ENCODE results near the gene MYOD1.

The MYOD1 gene

DNA sequence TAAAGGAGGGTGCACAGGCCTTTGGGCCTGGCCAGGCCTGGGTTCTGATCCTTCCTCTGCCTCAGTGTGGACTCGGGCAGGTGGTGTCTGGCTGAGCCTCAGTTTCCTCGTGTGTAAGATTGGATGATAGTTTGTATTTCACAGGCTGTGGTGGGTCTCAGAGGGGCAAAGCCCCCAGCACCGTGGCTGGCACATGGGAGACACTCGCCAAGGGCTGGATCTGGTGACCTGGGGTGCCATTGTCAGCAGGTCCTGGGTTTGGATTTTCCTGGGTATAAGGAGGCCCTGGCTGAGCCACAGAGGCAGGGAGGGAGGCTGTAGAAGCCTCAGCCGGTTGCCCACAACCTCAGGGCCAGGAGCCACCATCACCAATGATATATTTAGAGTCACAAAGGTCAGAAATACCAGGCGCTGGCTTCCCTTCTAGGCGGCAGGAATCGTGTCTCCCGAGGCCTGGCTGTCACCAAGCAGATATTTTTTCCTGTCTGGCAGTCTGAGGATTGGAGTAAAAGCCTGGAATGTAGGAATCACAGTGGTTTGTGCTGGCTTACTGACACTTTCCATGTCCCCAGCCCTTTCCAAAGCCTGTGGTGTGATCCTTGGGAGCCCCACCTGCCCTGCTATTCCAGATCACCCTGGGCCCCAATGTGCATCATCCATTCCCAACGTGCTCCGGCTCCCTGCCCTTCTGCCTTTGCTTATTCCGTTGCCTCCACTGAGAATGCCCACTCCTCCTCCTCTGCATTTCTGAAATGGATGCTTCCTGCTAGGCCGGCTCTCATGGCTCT lies 30.8 kb downstream of the MYOD1 start:
- no peak for DNase-seq (ENCODE audit: low read depth, low spot score)

DNA sequence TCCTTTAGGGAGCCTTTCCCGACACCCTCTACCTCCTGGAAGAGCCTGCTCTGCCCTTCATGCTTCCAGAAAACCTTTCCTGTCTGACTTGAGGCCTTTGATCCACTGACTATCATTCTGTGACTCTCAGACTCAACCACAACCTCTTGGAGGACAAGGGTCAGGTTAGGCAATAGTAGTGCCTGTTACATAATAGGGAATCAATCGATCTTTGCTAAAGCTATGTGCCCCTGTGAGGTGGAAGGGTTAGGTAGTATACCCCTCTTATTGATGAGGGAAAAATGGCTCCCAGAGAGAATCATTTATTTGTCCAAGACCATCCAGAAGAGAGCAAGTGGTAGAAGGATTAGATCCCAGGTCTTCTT lies 31.4 kb downstream of the MYOD1 start:
- DNase-seq (ENCODE audit: low read depth, low spot score), result no peak

DNA sequence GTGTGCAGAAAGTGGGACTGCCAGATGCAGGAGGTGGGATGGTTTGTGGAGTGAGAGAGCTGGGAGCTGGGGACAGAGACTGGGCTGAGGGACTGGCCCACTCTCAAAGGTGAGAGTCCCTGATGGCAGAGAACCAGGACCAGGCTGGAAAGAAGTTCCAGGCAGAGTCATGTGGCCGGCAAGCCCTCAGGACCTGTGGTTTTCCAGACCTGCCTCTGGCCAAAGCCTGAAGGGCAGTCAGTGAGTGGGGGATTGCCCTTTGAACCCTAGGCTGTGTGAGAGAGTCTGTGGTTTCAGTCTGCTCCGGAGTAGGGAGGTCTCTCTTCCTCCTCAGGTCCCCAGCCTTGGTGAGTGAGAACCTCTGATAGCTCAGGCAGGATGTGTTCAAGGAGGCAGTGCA lies 32.2 kb downstream of the MYOD1 start:
- no peak for DNase-seq (ENCODE audit: low read depth, low spot score)

DNA sequence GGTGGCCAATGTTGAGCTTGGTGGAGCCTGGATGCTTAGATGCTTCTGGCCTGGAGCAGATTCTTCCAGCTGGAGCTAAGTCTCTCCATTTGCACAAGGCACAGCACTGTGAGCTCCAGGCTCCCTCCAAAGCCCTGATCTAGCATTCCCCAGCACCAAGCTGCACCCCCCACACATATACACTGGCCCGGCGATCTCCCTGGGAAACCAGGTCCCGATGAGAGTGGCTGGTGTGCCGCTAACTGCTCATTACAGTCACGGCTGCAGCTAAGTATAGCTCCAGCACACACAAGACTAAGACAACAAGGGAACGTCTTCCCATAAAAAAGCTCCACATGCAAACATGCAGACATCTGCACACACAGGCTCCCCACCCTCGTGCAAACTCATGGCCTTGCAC lies 32.8 kb downstream of the MYOD1 start:
- DNase-seq (ENCODE audit: low read depth, low spot score), result no peak

DNA sequence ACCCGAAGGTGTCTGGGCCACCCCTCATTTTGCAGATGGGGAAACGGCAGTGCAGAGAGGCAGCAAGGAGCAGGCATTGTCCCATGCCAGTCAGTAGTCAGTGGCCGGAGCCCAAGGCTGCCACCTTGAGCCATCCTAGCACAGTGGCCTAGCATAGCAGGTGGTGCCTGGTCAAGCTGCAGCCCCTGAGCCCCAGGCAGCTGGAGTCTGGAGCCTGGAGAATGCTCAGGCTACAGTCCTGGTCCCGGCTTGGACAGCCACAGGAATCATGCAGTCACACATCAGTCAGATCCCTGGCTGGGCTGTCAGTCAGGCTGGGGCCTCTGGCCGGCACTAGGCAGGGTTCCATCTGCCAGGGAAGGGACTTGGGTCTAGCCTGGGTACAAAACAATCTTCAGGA lies 33.8 kb downstream of the MYOD1 start:
- no peak for DNase-seq (ENCODE audit: low read depth, low spot score)

DNA sequence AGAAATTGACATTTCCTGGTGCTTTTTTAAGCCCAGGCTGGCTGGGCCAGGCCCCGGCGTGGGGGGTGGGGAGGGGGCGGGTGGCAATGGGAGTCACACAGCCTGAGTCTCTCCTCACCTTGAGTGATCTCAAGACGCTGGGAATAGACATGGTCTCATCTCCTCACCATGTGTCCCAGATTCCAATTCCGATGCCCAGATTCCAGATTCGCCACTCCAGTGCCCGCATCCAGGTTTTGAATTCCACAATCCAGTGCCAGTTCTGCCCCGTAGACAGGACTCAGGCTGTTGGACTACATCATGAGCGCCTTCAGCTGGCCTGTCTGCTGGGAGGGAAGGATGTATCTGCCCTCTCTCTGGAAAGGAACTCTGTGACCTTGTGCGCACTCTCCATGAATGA lies 34.3 kb downstream of the MYOD1 start:
- DNase-seq (ENCODE audit: low read depth, low spot score), result no peak

DNA sequence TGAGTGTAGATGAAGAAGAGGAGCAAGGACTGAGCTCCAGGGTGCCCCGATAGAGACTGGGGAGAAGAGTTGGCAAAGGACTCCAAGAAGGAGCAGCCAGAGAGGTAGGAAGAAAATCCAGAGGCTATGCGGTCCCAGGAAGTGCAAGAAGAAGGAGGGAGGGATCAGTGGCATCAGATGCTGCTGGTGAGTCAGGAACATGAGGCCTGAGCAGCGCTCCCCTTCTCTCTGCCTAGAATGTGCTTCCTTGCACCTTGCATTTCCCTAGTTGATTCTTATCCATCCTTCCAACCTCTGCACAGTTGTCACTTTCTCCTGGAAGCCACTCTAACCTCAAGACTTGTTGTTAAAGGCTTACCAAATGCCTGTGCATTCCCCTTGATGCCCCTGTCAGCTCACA lies 36.5 kb downstream of the MYOD1 start:
- no peak for DNase-seq (ENCODE audit: low read depth, low spot score)

DNA sequence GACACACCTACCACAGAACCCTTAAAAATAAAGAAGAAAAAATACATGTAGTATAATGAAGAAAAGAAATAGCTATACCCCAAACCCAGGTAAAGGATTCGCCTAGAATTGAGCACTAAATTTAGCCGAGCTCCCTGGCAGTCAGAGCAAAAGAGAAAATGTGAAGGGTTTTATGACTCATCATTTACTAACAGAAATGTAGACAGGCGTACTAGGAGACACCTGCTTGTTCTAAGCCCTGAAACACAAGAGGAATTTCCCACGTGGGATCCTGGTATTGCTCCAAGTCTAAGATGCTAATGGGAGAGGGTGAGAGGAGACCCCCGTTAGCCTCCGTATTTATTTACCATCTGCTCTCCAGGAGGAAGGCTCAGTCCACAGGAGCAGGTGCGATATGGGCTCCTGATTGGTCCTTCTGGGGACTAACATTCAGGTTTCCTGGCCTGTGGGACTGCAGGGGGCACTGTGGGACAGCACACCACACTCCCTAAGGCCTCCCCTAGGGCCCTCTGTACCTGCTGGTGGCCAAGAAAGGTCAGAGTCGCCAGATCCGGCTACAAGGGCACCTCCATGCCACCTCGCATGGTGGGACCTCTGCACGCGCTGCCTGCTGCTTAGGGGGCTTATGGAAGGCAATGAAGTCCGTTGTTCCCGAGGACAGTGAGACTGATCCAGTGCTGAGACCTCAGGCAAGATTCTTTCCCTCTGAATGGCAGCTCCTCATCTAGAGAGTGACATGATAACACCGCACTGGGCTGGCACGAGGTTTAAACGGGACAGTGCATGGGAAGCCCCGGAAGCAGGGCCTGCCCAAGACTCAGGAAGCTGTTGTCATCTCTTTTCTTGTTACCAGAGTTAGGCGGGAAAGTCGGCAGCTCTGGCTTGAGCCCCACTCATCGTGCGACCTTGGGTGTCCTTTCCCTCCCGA lies 41.0 kb downstream of the MYOD1 start:
- DNase-seq (ENCODE audit: low read depth, low spot score), result no peak

DNA sequence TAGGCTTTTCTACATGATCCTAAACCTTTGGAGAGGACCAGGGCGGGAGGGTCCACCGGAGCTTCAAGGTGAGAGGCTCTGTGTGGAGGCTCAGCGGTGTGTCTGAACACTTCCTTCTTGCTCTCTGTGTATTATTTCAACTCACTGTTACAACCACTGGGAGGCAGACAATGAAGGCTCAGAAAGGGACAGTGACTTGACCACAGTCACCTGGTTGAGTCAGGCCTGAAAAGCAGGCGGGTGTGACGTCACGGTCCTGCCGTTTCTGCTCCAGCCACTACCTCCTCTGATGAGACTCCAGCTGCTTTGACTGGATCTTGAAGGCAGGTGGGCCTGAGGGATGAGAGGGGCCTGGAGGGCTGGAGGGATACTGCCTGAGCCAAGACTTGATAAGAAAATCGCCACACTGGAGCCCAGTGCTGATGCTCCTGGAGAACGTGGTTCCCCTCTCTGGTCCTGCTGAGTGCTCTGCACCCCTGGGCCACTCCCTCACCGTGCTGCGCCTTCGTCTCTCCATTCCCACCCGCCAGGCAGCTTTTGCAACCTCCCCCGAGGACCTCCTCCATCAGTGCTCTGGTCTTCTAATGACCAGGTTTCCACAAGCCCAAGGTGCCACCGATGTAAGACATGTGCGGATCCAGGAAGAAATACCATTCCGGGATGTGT lies 43.1 kb downstream of the MYOD1 start:
- DNase-seq (ENCODE audit: low read depth, low spot score), result no peak

DNA sequence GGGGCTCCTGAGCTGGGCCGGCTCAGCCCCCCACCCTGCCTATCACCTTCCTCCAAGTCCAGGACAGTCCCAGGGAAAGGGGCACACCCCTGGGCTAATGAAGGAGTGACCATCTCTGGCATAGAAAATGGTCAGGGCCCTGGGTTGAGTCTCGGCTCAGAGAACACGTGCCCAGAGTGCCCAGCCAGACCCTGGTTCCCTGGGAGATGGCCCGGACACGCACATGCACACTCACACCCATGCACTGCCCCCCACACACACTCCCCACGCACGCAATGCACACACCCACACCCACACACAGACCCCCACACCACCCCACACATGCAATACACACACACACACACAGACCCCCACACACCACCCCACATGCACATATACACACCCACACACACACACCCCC lies 43.9 kb downstream of the MYOD1 start:
- DNase-seq (ENCODE audit: low read depth, low spot score), result no peak

DNA sequence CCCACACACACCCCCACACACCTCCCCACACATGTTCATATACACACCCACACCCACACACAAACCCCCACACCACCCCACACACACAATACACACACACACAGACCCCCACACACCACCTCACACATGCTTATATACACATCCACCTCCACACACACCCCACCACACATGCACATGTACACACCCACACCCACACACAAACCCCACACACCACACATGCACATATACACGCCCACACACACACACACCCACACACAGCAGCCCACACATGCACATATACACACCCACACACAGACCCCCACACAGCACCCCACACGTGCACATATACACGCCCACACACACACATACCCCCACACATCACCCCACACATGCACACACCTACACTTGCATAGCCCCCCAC lies 44.3 kb downstream of the MYOD1 start:
- DNase-seq (ENCODE audit: low read depth, low spot score), result no peak

DNA sequence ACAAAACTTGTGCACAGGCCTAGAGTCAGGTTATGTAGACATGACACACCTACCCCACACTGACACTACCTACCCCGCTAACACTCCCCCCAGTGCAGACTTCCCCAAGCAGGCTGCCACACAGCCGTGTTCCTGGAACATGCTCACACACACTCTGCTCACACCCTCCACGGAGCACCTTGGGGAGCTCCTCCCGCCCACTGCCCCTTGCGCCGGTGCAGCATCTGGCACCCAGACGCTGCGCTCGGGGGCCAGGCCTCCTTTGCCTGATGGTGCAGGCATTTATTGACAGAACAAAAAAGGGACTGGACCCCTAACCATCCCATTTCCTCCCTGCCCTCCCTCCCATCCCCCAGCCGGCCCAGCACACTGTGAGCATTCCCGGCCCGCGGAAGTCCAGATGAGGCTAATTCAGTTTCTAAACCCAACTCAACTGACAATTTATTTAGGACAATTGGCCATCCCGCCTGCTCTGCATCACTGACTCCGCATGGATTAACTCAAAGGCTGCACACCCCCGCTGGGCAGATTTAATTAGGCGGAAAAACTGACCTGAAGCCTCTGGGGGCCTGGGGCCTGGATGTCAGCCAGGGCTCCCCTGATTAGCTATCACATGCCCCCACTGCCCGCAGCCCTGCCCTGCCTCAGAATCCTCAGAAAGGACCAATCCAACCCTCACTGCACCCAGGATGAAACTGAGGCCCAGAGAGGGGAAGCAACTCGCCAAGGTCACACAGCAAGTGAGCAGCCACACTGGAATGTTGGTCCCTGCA lies 45.3 kb downstream of the MYOD1 start:
- DNase-seq (ENCODE audit: low read depth, low spot score), result no peak

DNA sequence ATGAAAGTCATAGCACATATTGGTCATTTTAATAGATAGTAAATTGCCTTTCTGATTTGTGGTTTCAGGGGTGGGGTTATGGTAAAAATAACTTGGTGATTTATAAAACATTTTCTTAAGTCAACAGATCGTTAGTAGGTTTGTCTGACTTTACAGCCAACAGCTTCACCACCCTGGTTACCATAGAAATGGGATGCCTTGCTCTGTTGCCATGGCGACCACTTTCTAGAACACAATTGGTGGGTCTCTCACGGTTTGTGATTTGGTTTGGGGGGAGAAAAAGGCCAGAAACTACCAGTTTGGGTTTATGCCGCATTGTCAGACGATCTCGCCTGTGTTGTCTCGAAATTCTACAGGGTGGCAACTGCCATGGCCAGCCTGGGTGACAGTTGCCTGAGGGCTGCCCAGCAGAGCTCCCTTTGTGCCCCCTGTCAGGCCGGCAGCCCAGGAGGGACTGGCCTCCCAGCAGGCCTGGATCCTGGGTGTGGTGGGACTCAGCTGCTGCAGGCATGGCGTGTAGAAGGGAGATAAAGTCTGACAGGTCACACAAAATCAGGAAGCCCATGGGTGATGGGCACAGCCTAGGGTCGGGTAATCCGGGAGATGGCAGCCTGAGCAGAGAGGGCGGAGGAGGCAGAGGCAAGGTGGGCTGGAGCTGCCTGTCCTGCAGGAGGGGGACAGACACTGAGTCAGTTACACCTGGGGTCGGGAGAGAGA lies 46.1 kb downstream of the MYOD1 start:
- DNase-seq (ENCODE audit: low read depth, low spot score), result no peak

DNA sequence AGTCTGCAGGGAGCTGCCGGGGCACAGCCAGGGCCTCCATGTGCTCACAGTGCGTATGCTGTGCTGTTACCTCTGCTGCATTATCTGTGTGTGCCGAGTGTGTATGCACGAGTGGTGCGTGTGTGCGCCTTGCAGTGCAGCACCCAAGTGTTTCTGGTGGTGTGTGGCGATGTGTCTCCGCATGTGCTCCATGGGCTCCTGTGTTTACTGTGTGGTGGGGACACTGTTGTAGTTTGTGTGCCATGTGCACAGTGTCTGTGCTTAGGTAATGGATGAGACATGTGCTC lies 46.6 kb downstream of the MYOD1 start:
- no peak for DNase-seq (ENCODE audit: low read depth, low spot score)

DNA sequence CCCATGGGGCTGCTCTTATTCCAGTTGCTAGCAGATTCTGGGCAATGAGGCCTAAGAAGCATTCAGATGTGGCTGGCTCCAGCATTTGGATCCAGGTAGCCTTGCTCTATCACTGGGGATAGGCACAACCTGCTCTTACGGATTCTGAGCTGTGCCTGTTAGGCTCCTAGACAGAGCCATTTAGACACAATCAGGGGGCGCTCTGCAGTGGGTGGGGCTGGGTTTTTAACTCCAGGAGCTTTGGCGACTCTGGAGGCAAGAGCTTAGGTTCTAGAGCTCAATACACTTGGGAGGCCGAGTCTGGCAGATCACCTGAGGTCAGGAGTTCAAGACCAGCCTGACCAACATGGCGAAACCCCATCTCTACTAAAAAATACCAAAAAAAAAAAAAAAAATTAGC lies 47.2 kb downstream of the MYOD1 start:
- DNase-seq (ENCODE audit: low read depth, low spot score), result no peak

DNA sequence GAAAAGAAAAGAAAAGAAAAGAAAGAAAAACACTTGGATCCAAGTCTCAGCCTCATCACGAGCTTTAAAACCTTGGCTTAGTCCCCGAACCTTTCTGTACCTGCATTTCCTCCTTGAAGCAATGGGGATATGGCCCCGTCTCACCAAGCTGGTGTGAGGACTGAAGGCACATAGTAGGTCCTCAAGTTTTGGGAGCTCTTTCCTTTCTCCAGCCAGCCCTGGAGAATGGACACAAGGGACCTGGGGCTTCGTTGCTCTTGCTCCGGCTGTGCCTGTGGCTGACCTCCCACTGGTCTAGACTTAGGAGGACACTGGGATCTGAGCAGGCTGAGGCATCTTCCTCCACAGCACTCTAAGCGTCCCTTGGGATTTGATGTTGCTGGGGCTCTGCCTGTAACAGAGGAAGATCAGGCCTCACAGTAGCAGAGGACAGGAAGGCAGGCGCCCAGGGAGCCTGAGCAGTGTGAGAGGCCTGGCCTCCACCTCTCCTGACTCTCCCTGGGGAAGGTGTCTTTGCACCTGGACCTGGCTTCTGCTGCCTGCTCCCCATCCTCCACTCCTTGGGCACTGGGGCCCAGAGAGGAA lies 48.0 kb downstream of the MYOD1 start:
- no peak for DNase-seq (ENCODE audit: low read depth, low spot score)

DNA sequence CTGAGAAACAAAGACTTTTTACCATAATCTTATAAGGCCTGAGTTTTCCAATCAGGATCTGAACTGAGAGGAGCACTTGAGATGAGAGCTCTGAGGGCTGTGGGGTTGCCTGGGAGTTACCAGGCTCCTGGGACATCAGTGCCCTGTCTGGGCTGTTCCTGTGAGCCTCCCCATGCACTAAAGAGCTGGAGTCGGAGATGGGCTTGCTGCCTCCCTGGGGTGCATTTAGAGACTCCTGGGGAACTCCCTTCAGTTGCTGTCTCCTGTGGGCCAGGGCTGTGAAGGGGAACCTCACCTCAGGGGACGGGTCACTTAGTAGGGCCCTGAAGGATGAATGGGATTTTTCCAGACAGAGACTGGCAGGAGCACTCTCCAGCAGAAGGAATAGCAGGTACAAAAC lies 48.5 kb downstream of the MYOD1 start:
- no peak for DNase-seq (ENCODE audit: low read depth, low spot score)

DNA sequence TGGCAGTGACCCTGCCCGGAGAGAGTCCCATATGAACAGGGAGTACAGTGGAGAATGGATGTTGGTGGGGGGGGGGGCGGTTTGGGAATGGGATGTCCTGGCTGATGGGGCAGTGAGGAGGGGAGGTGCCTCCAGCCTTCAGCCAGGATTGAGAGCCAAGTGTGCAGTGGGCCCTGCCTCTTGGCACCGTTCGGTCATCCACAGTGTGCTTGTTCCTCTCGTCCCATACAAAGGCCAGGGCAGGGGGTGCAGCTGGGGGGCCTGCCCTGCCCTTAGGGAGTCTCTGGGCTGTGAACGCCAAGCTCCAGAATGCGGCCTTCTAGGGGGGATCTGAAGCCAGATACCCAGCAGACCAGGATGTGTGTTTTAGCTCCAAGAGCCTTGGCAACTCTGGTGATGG lies 49.2 kb downstream of the MYOD1 start:
- DNase-seq (ENCODE audit: low read depth, low spot score), result no peak

DNA sequence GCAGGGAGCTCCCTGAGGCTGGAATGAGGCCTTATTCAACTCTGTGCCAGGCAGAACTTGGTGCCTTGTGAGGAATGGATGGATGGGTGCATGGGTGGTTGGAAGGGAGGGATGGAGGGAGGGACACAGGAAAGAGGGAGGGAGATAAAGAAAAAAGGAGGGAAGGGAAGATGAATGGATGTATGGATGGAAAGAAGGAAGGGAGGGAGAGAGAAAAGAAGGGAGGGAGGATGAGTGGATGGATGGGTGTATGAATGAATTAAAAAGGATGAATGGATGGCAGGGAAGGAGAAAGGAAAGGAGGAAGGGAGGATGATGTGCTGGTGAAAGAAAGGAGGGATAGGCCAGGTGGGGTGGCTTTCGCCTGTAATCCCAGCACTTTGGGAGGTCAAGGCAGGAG lies 49.8 kb downstream of the MYOD1 start:
- no peak for DNase-seq (ENCODE audit: low read depth, low spot score)

DNA sequence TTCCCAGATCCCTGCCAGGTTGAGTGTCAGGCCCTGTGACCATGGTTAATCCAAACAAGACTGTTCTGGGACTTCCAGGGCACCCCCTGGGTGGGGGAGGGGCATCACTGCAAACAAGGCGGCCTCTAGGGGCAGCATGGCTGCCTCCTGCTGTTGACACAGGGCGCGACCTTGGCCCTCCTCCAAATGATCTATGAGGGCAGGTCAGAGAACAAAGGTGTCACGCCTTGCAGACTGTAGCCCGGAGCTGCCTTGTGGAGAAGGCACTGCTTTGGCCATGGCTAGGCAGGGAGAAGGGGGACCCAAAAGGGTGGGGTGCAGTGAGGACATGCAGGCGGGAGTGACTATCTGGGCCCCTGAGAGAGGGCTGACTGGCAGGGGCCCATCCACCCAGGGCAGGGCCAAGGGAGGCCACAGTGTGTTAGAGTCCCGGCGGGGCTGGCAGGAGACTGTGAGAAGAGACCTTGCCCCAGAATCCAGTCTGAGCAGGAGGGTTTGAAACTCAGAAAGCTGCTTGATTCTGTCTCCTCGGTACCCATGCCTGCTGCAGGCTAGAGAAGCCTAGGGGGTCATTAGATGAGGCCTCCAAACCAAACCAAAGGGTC lies 50.8 kb downstream of the MYOD1 start:
- DNase-seq (ENCODE audit: low read depth, low spot score), result no peak

DNA sequence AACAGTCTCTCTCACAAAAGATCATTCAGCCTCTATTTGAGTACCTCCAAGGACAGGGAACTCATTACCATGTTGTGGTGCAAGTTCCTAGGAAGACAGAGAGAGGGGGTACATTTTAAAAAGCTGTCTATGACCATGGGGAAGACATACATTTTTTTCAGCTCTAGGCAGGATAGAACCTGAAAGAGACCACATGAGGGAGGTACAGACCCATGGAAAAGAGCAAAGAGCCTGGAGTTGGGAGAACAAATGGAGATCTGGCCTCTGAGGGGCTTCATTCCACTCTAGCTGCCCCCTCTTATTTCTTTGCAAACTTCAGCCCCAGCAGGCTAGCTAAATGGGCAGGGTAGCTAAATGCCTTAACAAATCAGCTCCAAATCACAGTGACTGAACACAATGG lies 51.5 kb downstream of the MYOD1 start:
- DNase-seq (ENCODE audit: low read depth, low spot score), result no peak
